Adrenal gland (tissue), 5 donors: ENCODE data around the gene SCAMP1.

Source experiments
- CTCF ChIP-seq, 6 experiments: fragments of 450-650 bp in 4 of 6; fragments of 200-600 bp in 2 of 6; sonication (generic) in 1 of 6; IDR thresholded peaks; 1 replicate in 5 of 6; 2 replicates in 1 of 6; pipeline versions ENCODE4 v1.5.1 to v1.8.0; 2016 to 2021; ENCODE audit warnings: antibody characterized with exemption in 6 of 6, mild to moderate bottlenecking in 2 of 6, moderate library complexity in 1 of 6
- POLR2A ChIP-seq, 2 donors: fragments of 450-650 bp; IDR thresholded peaks; one replicate each; pipeline ENCODE4 v1.6.1; 2017; ENCODE audit warnings: antibody characterized with exemption in 2 of 2, mild to moderate bottlenecking in 2 of 2, moderate library complexity in 1 of 2
- donor health status: DM: no; HTN: no; CAD: no.

GRCh38 chr5:78506261-78507024 is 146.0 kb downstream of the SCAMP1 start:
- no peak for TF ChIP-seq POLR2A (IDR thresholded peaks at IDR 0.05)
- TF ChIP-seq CTCF (IDR thresholded peaks at IDR 0.05): no peak
